Measurements from ENCODE around the gene RFC2.
"Not testable (repeated sequence)": the region's sequence is repeated elsewhere in the genome, so short reads cannot be mapped to it uniquely, and the experiment has no call there.

The RFC2 gene

DNA sequence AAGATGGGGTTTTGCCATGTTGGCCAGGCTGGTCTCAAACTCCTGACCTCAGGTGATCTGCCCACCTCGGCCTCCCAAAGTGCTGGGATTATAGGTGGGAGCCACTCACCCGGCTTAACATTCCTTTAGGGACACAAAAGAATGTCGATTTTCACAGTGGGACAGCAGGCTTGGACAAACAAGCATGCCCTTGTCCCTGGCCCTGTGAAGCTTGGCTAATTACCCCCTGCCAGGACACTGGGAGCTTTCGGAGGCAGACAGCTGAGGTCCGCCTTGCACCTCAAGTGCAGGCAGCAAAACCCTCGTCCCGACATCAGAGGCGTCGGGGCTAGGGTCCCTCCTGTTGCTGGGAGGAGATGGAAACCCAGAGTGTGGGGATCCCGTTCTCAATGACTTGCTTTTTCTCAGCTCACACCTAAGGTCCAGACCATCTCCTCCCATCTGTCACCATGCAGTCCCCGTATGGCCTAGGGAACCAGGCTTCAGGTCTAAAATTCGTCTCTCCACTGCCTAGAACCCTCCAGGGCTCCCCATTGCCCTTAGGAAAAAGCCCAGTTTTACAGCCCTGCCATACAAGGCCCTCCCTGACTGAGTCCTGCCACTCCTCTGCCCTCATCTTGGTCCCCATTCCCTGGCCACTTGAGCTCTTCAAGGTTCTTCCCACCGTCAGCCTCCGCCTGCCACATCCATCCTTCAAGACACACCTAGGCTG, 28.7 kb upstream of the RFC2 start:
- no peak for DNase-seq (ENCODE audit: low spot score)

DNA sequence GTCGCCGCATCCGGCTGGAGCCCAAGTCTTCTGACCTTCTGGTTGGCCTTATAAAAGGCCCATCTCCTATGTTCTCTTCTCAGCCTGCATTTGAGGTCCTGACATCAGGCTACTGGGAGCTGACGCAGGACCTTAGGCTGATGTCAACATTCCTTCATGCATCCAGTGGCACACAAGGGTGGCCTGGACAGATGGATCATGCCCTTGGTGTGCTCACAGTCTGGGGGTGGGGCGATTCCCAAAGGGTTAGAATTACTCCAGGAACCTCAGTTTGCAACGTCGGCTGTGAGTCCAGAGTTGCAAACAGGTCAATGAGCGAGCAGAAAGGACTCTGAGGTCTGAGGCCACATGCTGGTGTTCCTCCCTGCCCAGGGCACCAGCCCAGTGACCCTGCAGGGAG, 26.8 kb upstream of the RFC2 start:
- no peak for DNase-seq (ENCODE audit: low spot score)

DNA sequence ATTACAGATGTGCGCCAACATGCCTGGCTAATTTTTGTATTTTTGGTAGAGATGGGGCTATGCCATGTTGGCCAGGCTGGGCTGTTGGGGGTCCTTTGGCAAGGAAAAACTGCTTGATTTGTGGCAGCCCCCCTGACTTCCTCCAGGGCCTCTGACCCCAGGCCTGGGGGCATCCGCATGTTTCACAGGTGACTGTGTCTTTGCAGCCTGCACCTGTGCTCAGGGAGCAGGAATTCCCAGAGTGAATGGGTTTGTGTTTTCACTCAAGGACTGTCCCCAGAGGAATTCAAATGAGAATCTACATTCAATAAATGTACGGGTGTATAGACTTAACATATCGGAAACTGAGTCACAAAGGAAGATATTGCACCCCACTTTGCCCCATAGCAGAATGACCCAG, 23.4 kb upstream of the RFC2 start:
- DNase-seq (ENCODE audit: low spot score) = no peak

DNA sequence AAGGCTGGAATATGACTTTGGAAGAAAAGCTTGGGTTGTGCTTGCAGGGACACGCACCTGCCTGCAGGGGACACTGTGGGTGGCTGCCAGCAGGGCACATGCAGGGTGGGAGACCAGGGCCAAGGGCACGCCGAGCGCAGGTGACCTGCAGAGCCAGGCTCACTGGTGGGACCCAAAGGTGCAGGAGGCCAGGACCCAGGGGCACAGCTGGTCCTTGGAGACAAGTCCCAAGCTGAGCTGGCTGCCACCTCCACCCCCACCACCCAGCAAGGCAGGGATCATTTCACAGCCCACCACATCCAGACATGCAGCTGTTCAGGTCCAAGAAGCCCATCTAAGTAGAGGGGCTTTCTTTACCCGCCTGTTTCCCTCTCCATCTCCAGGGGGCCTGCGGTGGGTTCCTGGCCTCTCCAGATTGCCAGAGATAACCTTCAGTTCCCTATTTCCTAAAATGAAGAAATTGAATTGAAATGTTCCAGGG, 21.2 kb upstream of the RFC2 start:
- no peak for DNase-seq (ENCODE audit: low spot score)

DNA sequence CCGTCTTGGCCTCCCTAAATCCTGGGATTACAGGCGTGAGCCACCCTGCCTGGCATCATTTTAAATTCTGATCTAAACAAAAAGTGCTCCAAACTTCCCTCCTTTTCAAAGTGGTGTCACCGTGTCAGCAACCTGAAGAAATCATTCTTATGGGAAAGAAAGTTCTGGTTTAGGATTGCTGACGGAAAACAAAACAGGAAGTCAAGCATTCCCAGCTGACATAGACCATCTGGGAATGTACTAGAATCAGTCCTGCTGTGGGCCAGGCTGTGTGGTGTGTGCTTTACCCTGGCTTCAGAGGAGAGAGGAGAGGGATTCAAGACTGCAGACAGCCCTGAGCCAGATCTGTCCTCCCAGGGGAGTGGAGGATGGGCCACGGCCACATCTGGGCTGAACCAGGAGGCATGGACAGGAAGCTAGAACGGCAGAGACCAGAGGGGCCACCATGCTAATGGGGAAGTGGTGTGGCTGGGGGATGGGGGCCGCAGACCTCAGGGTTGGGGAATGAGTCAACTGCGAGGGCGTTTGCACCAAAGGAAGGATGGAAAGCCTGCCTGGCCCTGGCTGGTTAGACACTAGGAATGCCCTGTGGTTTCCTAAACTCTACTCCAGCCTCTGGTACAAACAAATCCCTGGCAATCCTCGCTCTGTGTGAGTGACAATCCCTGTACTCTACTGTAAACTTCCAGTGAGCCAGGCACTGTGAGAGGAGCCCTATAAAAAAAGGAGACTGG, 18.3 kb upstream of the RFC2 start:
- DNase-seq (ENCODE audit: low spot score) = peak; percentile 54

DNA sequence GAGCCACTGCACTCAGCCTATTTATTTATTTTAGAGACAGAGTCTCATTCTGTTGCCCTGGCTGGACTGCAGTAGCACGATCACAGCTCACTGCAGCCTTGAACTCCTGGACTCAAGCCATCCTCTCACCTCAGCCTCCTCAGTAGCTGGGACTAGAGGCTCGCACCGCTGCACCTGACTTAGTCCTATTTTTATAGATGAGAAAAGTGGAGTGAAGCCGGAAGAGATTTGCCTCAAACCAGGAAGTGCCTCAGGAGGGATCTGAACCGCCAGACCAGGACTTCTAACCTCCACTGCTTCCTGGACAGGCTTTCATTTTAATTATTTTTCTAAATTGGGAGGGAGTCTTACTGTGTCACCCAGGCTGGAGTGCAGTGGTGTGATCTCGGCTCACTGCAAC, 17.5 kb upstream of the RFC2 start:
- no peak for DNase-seq (ENCODE audit: low spot score)

DNA sequence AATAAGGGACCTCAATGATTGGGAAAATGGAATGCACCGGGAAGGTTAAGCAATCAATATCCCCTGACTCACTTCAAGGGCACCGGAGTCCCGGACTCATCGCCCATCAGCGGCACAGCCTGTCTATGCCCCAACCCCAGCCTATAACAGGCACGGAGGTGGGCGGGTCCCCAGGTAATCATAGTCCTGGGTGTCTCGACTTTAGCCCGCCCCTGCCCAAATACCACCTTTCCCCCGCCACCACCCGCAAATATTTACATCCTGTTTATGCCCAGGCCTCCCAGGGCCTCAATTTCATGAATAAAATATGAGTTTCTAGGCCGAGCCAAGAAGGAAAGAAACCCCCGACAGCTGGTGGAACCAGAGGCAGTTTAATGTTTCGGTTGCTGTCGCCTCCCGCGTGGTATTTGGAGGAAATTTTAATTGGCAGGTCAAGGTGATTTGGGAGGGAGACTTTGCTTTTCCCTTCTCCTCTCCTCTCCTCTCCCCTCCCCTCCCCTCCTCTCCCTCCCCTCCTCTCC, 15.6 kb upstream of the RFC2 start:
- DNase-seq (ENCODE audit: low spot score) = peak; percentile 75

DNA sequence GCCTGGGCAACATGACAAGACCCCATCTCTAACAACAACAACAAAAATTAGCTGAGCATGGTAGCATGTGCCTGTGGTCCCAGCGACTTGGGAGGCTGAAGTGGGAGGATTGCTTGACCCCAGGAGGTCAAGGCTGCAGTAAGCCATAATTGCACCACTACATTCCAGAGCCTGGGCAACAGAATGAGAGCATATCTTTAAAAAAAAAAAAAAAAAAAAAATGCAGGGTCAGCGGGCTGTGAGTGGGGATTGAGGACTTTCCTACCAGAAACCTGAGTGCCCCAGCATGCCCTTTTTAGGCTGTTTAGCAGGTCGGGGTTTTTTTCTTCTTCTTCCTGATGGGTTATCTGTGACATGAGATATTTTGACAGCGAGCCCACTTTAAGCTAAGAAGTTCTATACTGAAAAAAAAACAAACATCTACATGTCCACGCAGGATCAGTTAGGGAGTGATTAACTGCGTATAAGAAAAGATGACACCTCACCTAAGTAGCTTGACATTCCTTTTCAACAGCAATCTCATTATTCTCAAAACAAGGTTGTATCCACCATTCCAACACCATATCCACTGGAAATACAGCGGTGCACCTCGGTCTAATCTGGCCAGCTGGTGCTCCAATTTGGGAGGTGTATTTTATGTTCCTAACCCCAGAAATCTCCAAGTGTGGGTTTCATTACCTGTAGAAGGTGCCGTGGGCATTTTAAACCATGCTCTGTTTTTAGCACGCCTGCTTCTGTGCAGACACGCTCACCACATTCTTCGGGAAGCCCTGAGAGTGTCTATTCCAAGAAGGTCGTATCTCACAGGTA, 13.8 kb upstream of the RFC2 start:
- no peak for DNase-seq (ENCODE audit: low spot score)

DNA sequence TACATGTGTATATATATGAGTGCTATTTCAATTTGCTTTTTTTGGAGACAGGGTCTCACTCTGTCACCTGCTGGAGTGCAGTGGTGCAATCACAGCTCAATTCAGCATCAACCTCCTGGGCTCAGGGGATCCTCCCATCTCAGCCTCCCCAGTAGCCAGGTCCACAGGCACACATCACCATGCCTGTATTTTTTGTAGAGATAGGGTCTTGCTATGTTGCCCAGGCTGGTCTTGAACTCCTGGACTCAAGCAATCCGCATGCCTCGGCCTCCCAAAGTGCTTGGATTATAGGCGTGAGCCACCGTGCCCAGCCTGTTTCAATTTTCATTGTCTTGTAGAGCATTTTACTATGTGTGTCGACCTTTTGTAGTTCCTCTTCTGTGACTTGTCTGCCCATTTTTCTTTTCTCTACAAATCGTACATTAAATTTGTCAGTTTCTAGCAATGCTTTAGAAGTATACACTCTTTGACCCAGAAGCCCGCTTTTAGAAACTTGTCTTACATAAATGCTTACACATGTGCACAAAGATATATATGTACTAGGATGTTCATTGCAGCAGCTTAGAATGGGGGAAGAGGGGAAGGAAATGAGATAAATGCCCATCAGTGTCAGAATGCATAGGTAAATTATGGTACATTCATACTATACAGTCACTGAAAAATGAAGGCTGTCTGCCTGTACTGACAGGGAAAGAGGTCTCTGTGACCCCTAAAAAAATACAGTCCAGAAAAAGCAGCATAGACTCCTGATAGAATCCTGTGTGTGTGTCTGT, 12.2 kb upstream of the RFC2 start:
- DNase-seq (ENCODE audit: low spot score) = no peak

DNA sequence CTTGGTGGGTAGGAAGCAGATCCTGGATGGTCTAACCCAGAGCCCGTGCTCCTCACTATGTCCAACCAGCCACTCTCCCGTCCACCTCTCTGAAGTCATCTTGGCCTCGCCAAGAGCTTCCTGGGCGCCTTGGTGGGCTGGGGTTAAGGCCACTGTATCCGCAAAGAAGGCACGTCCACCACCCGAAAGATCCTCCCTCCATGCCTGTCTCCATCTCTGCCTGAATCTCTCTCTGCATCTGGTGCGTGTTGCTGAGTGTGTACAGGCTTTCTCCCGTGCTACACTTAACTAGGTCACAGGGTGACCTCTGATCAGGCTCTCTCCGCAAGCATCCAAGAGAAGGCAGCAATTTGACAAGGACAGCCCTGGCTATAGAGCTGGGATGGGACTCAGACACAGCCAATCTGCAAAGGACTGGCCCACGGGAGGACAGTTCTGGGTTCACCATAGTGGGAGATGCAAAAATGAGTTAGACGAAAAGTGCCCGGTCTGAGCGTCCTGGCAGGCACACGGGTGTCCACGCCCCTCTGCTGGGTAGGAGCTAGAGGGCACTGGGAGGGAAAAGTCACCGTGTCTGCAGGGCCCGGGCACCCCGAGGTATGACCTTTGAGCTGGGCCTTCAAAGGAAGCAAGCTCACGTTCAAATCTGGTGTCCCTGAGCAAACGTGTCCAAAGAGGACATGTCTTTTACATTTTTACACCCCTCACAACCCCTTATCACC, 9.4 kb upstream of the RFC2 start:
- DNase-seq (ENCODE audit: low spot score) = no peak

DNA sequence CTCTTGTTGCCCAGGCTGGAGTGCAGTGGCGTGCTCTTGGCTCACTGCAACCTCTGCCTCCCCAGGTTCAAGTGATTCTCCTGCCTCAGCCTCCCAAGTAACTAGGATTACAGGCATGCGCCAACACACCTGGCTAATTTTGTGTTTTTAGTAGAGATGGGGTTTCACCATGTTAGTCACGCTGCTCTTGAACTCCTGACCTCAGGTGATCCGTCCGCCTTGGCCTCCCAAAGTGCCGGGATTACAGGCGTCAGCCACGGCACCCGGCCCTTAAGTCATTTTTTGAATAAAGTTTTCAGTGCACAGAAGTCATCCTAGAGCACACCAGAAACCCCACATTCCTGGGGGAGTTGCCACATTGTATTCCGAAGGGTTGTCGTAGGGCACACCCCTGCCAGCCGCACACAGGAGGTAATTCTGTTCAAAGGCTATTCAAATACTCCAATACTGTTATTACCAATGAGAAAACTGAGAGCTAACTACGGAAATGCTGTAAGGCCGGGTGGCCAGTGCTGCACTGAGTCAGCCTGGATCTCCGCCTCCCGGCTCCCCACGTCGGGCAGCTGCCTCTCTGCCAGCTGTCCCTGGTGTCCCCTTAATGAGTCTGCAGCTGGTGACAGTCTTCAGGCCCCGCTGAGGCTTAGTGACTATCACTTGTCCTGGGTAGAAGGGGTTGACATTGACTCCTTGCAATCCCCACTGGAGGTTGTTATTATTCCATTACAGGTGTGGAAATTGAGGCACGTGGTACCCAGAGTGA, 8.6 kb upstream of the RFC2 start:
- no peak for DNase-seq (ENCODE audit: low spot score)

DNA sequence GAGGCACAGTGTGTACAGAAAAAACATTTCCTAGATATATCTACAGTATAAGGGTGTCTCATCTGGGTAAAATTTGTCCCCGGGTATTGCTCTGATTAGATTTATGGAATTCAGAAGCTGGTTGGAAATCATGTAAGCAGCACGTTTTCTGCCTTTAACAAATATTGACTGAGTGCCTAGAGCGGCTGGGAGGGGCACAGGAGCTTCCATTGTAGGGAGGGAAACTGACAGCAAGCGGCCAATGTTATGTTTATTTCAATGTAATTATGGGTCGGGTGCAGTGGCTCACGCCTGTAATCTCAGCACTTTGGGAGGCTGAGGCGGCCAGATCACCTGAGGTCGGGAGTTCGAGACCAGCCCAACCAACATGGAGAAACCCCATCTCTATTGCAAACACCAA, 4.4 kb upstream of the RFC2 start:
- no peak for DNase-seq (ENCODE audit: low spot score)

DNA sequence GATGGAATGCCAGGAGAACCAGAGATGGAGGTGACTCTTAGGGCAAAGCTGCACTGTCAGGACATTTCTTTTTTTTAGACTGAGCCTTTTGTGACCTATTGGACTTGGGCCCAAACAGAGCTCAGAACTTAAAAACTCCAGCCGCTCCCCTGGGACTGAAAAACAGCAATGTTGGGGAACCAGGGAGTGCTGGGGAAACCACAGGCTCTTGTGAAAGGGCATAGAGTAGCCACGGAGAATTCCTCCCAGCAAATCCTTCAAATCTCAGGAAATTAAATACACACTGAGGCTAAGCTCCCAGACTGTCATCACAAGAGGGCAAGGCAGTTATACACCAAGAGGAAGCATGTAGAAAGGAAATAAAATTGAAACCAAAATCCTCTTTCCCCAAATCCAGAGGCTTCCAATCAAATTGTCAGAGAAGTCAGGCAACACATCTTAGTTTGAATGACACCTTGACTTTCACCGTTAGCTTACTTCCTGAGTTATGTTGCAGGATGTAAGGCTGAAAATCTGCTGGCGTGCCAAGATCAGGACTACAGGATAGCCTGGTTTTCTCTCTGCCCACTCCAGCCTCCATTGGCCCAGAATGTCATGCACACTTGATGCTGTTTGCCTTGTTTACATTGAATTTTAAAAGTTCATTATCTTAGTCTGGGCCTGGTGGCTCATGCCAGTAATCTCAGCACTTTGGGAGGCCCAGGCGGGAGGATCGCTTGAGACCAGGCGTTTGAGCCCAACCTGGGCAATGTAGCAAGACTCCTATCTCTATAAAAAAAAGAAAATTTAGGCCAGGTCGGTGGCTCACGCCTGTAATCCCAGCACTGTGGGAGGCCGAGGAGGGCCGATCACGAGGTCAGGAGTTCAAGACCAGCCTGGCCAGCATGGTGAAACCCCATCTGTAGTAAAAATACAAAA, 2.6 kb upstream of the RFC2 start:
- DNase-seq (ENCODE audit: low spot score) = no peak

DNA sequence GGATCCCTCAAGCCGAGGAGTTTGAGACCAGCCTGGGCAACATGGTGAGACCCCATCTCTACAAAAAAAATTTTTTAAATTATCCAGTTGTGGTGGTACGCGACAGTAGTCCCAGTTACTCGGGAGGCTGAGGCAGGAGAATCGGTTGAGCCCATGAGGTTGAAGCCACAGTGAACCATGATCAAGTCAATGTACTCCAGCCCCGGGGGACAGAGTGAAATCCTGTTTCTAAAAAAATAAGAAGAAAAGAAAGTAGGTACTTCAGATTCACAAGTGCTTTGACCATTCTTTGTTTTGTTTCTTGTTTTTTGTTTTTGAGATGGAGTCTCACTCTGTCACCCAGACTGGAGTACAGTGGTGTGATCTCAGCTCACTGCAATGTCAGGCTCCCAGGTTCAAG, 1.3 kb upstream of the RFC2 start:
- not testable (repeated sequence) for DNase-seq (ENCODE audit: low spot score)

DNA sequence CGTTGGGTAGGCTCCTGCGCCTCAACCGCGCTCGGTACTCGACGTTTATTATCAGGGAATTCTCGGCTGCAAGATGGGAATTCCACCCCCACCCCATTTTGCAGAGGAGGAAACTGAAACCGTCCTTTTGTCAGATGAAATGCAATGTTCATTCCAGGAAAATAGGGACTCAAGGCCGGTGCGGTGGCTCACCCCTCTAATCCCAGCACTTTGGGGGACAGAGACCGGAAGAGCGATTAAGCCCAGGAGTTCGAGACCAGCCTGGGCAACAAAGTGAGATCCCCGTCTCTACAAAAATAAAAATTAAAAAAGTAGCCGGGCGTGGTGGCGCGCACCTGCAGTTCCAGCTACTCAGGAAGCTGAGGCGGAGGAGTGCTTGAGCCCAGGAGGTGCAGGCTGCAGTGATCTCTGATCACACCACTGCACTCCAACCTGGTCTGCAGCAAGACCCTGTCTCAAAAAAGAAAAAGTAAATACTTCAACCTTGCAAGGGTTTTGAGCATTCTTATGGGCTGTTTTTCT, 720 bp upstream of the RFC2 start:
- no peak for DNase-seq (ENCODE audit: low spot score)

DNA sequence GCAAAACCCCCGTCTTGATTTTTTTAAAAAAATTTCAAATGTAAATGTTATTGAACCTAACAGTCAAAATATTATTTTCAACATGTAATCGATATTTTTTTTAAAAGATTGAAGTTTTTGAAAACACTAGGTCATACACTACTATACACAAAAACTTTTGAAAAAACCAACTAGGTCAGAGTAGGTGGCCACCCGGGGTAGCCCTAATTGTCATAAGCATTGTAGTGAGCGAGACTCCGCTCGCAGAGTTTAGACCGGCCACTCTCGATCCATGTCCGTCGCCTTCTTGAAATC, 417 bp downstream of the RFC2 start:
- no peak for DNase-seq (ENCODE audit: low spot score)

DNA sequence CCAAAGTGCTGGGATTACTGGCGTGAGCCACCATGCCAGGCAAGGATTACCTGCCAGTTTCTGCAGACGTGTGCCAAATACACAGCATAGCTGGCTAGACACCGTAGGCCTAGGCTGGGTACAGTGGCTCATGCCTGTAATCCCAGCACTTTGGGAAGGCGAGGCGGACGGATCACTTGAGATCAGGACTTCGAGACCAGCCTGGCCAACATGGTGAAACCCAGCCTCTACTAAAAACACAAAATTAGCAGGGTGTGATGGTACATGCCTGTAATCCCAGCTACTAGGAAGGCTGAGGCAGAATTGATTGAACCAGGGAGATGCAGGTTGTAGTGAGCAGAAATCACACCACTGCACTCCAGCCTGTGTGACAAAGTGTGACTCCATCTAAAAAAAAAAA, 868 bp downstream of the RFC2 start:
- no peak for DNase-seq (ENCODE audit: low spot score)

DNA sequence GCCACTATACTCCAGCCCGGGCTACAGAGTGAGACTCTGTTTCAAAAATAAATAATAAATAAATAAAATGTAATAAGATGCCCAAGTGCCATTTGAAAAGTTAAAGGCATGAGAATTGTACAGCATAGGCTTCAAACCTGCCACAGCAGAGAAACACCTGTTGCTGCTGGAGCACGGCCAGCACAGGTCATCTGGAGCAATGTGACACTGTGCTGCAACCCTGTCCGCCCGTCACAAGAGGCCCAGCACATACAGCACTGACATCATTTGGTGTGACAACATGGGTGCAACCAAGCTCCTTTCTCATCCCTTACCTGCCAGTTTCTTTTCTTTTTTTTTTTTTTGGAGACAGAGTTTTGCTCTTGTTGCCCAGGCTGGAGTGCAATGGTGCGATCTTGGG, 1.3 kb downstream of the RFC2 start:
- DNase-seq (ENCODE audit: low spot score) = no peak

DNA sequence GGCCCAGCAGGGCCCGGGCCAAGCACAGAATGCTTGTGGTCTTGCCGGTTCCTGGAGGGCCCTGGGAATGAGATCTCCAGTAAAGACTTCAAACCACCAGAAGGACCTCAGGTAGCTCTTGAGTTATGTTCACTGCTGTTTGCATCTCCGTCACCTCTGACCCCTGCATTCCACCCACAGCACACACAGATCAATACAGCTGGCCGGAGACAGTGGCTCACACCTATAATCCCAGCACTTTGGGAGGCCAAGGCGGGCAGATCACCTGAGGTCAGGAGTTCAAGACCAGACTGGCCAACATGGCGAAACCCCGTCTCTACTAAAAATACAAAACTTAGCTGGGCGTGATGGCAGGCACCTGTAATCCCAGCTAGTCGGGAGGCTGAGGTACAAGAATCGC, 5.1 kb downstream of the RFC2 start:
- DNase-seq (ENCODE audit: low spot score) = not testable (repeated sequence)

Data from globus pallidus (tissue), 1 donor.